Caki2 (cell line): ENCODE data around the gene KDR. TPM values are rescaled to one million over a fixed set of nuclear protein-coding genes. Genes with fewer than 3 reads are reported as not detected.

Experiments
- DNase-seq: peaks from one replicate; pipeline ENCODE4 v3.0.0-alpha.2; 2015; ENCODE audit warnings: low read depth
- in situ Hi-C: cut with HindIII; loops from 2 replicates; pipeline ENCODE4 v1.10.0; 2016; ENCODE audit warnings: low sequenced_read_pairs, low pct_unique_long_range_greater_than_20kb, mixed read lengths
- total RNA-seq: library from RNA; depleted of rRNA; stranded (reverse); fragments of >200 nt; shearing (Covaris generic); gene quantifications from 2 replicates; pipeline ENCODE4 v1.2.3, GENCODE V29; 2014; ENCODE audit warnings: low replicate concordance; rRNA removed

Gene KDR
- total RNA-seq: not detected in 2 replicates

- in situ Hi-C loops: no loop called here
- DNase-seq: no peak
Measured at GRCh38 chr4:55125087-55125721, at the start of gene KDR. KDR (minus strand) TSS chr4:55125595; CDS start chr4:55125293, 302 bp downstream.

- in situ Hi-C loops: no loop called here
- no peak for DNase-seq
Measured at GRCh38 chr4:55173580-55173979, 48.2 kb upstream of the KDR start.

GRCh38 chr4:55172694-55173287 is 47.4 kb upstream of the KDR start:
- in situ Hi-C loops: no loop called here
- no peak for DNase-seq

- DNase-seq: no peak
- in situ Hi-C loops: no loop called here
Measured at GRCh38 chr4:55170462-55170861, 45.1 kb upstream of the KDR start.

- DNase-seq: peak; percentile 73
- in situ Hi-C loops: no loop called here
Measured at GRCh38 chr4:55169352-55169961, 44.1 kb upstream of the KDR start.

- in situ Hi-C loops: no loop called here
Measured at GRCh38 chr4:55162396-55162795, 37.0 kb upstream of the KDR start.

GRCh38 chr4:55161739-55162138 is 36.3 kb upstream of the KDR start:
- no peak for DNase-seq
- in situ Hi-C loops: no loop called here

More at GRCh38 chr4:55162396-55162795, 37.0 kb upstream of the KDR start:
- no peak for DNase-seq

GRCh38 chr4:55159851-55160250 is 34.5 kb upstream of the KDR start:
- DNase-seq: no peak
- in situ Hi-C loops: no loop called here

GRCh38 chr4:55158957-55159356 is 33.6 kb upstream of the KDR start:
- DNase-seq: no peak
- in situ Hi-C loops: no loop called here

GRCh38 chr4:55157559-55158277 is 32.3 kb upstream of the KDR start:
- DNase-seq: no peak
- in situ Hi-C loops: no loop called here

GRCh38 chr4:55154933-55155332 is 29.5 kb upstream of the KDR start:
- DNase-seq: no peak
- in situ Hi-C loops: no loop called here

GRCh38 chr4:55154290-55154880 is 29.0 kb upstream of the KDR start:
- in situ Hi-C loops: no loop called here
- no peak for DNase-seq

GRCh38 chr4:55143858-55144257 is 18.5 kb upstream of the KDR start:
- in situ Hi-C loops: no loop called here
- no peak for DNase-seq

GRCh38 chr4:55138367-55138766 is 13.0 kb upstream of the KDR start:
- in situ Hi-C loops: no loop called here

GRCh38 chr4:55136634-55137033 is 11.2 kb upstream of the KDR start:
- no peak for DNase-seq
- in situ Hi-C loops: no loop called here

More at GRCh38 chr4:55138367-55138766, 13.0 kb upstream of the KDR start:
- no peak for DNase-seq

GRCh38 chr4:55133951-55134350 is 8.6 kb upstream of the KDR start:
- in situ Hi-C loops: no loop called here
- no peak for DNase-seq

- in situ Hi-C loops: no loop called here
Measured at GRCh38 chr4:55132775-55133174, 7.4 kb upstream of the KDR start.

GRCh38 chr4:55127521-55127920 is 2.1 kb upstream of the KDR start:
- no peak for DNase-seq
- in situ Hi-C loops: no loop called here

More at GRCh38 chr4:55132775-55133174, 7.4 kb upstream of the KDR start:
- no peak for DNase-seq

GRCh38 chr4:55127053-55127452 is 1.7 kb upstream of the KDR start:
- in situ Hi-C loops: no loop called here
- DNase-seq: no peak
